HFF-Myc (cell line): ENCODE results near the gene LSM14B.

ENCODE experiments used
- DNase-seq: peaks from one replicate; pipeline ENCODE4 v3.0.0-alpha.2; 2011; ENCODE audit warnings: low read depth; ENCODE audit errors: extremely low read depth
- H3K4me3 ChIP-seq: replicated peaks from 2 replicates; pipeline ENCODE4 v1.5.1; 2011; ENCODE audit warnings: low read depth, mild to moderate bottlenecking, control low read depth, low read length
- CTCF ChIP-seq: IDR thresholded peaks from 2 replicates; pipeline ENCODE4 v1.5.1; 2012; ENCODE audit warnings: mild to moderate bottlenecking, low read depth, low read length, control low read depth; ENCODE audit errors: missing control alignments

The LSM14B gene

GRCh38 chr20:62158088-62158400 is 35.8 kb downstream of the LSM14B start:
- TF ChIP-seq CTCF: no peak
- no peak for DNase-seq

GRCh38 chr20:62158541-62158940 is 36.3 kb downstream of the LSM14B start:
- TF ChIP-seq CTCF: no peak
- no peak for DNase-seq
- H3K4me3 ChIP-seq: no peak overlapping the region

More at GRCh38 chr20:62158088-62158400, 35.8 kb downstream of the LSM14B start:
- H3K4me3 ChIP-seq: no peak overlapping the region

- no peak overlapping the region for H3K4me3 ChIP-seq
- no peak for TF ChIP-seq CTCF
- no peak for DNase-seq
Observed at GRCh38 chr20:62159052-62159451, 36.8 kb downstream of the LSM14B start.

- no peak for TF ChIP-seq CTCF
- DNase-seq: no peak
- no peak overlapping the region for H3K4me3 ChIP-seq
Observed at GRCh38 chr20:62159839-62160238, 37.6 kb downstream of the LSM14B start.

- DNase-seq: no peak
- no peak for TF ChIP-seq CTCF
- H3K4me3 ChIP-seq: no peak overlapping the region
Observed at GRCh38 chr20:62160253-62160652, 38.0 kb downstream of the LSM14B start.

GRCh38 chr20:62160876-62161275 is 38.6 kb downstream of the LSM14B start:
- H3K4me3 ChIP-seq: no peak overlapping the region
- no peak for TF ChIP-seq CTCF
- DNase-seq: no peak

- no peak for TF ChIP-seq CTCF
- no peak overlapping the region for H3K4me3 ChIP-seq
- DNase-seq: no peak
Observed at GRCh38 chr20:62161347-62161746, 39.1 kb downstream of the LSM14B start.
